WI38 (cell line): ENCODE data around the gene SLC38A1.

ENCODE experiments used
- H3K4me3 ChIP-seq: 2 replicates; pipeline ENCODE4 v1.5.1; 2011; ENCODE audit warnings: low read depth, mild to moderate bottlenecking, control low read depth, low read length
- CTCF ChIP-seq: IDR thresholded peaks from 2 replicates; pipeline ENCODE4 v1.5.1; 2012; ENCODE audit warnings: low read depth, mild to moderate bottlenecking, control low read depth, low read length

Gene SLC38A1

GRCh38 chr12:46242569-46242968, 26.3 kb downstream of the SLC38A1 start:
- TF ChIP-seq CTCF, result no peak
- H3K4me3 ChIP-seq, result no peak overlapping the region

- no peak overlapping the region for H3K4me3 ChIP-seq
- TF ChIP-seq CTCF, result no peak
Measured at GRCh38 chr12:46240436-46240835, 28.4 kb downstream of the SLC38A1 start.

- no peak overlapping the region for H3K4me3 ChIP-seq
- no peak for TF ChIP-seq CTCF
Measured at GRCh38 chr12:46238821-46239220, 30.0 kb downstream of the SLC38A1 start.

GRCh38 chr12:46237371-46238045, 31.3 kb downstream of the SLC38A1 start:
- H3K4me3 ChIP-seq, result no peak overlapping the region

GRCh38 chr12:46234000-46234399, 34.8 kb downstream of the SLC38A1 start:
- TF ChIP-seq CTCF, result no peak
- no peak overlapping the region for H3K4me3 ChIP-seq

More at GRCh38 chr12:46237371-46238045, 31.3 kb downstream of the SLC38A1 start:
- no peak for TF ChIP-seq CTCF

GRCh38 chr12:46233423-46233822, 35.4 kb downstream of the SLC38A1 start:
- H3K4me3 ChIP-seq, result no peak overlapping the region
- no peak for TF ChIP-seq CTCF

GRCh38 chr12:46230983-46231382, 37.9 kb downstream of the SLC38A1 start:
- no peak for TF ChIP-seq CTCF
- no peak overlapping the region for H3K4me3 ChIP-seq
